ENCODE data around the gene SPINK13. TPM values are rescaled to one million over a fixed set of nuclear protein-coding genes. Genes with fewer than 3 reads are reported as not detected.
"Not testable (repeated sequence)": the region's sequence is repeated elsewhere in the genome, so short reads cannot be mapped to it uniquely, and the experiment has no call there.

Gene SPINK13
- total RNA-seq, 1 donor from 2014 or later = not detected

DNA sequence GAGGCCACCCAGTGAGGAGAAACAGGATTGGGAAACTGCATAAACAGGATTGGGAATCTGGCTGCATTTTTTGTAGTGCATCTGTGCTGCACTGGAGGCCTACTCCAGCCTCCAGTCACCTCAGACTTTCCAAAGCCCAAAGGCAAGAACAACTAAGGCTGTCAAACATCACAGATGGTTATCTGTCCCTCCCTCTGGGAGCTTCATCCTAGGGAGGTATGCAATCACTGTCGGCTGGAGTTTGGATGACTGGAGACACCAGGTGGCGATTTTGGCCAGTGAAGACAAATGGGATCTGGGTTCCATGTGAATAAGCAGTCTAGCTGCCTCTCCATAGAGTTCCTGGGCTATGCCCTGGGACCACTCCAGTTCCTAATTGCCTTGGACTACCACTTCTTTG is 9.3 kb upstream of the SPINK13 start:
- no peak for DNase-seq
- ATAC-seq (ENCODE audit: low read depth) = no peak
- Mint-ChIP-seq H3K27ac (no peak overlapping the region), H3K4me1 (no peaks in the 10 kb centered on the region), H3K4me3 (no peak overlapping the region), H3K27me3 (peaks cover 2% of the 10 kb centered on the region), H3K9me3 (peaks cover 25% of the 10 kb centered on the region), H3K36me3 (ENCODE audit: low read depth) (no peaks in the 10 kb centered on the region)
- TF ChIP-seq, protein P1, sequence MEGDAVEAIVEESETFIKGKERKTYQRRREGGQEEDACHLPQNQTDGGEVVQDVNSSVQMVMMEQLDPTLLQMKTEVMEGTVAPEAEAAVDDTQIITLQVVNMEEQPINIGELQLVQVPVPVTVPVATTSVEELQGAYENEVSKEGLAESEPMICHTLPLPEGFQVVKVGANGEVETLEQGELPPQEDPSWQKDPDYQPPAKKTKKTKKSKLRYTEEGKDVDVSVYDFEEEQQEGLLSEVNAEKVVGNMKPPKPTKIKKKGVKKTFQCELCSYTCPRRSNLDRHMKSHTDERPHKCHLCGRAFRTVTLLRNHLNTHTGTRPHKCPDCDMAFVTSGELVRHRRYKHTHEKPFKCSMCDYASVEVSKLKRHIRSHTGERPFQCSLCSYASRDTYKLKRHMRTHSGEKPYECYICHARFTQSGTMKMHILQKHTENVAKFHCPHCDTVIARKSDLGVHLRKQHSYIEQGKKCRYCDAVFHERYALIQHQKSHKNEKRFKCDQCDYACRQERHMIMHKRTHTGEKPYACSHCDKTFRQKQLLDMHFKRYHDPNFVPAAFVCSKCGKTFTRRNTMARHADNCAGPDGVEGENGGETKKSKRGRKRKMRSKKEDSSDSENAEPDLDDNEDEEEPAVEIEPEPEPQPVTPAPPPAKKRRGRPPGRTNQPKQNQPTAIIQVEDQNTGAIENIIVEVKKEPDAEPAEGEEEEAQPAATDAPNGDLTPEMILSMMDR (IDR thresholded peaks at IDR 0.05) = no peak
- ChIA-PET POLR2A (no interaction called here), CTCF (no interaction called here)
- intact Hi-C loops (cut with micrococcal nuclease) = no loop called here

DNA sequence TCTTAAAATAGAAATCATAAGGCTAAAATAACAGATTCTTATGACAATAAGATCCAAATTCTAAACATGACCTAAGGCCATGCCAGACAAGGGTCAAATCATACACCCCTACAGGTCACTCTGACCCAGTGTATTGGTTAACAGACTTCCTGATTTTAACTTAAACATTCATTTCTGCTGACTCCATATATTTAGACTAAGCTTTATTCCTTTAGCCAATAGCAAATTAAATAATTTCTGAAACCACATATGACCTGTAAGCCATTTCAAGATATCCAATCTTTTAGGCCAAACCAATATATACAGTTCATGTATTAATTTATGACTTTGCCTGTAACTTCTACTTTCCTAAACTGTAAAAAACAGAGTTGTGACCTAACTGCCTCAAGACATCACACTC is 7.4 kb upstream of the SPINK13 start:
- Mint-ChIP-seq H3K4me3 (no peak overlapping the region), H3K36me3 (ENCODE audit: low read depth) (no peaks in the 10 kb centered on the region), H3K27me3 (peaks cover 5% of the 10 kb centered on the region), H3K9me3 (peaks cover 32% of the 10 kb centered on the region), H3K27ac (no peak overlapping the region), H3K4me1 (no peaks in the 10 kb centered on the region)
- DNase-seq (no peak), ATAC-seq (ENCODE audit: low read depth) (no peak)
- TF ChIP-seq, protein P1 (IDR thresholded peaks at IDR 0.05) = no peak
- POLR2A ChIA-PET = no interaction called here
- intact Hi-C loops (cut with micrococcal nuclease) = no loop called here
- CTCF ChIA-PET = no interaction called here

DNA sequence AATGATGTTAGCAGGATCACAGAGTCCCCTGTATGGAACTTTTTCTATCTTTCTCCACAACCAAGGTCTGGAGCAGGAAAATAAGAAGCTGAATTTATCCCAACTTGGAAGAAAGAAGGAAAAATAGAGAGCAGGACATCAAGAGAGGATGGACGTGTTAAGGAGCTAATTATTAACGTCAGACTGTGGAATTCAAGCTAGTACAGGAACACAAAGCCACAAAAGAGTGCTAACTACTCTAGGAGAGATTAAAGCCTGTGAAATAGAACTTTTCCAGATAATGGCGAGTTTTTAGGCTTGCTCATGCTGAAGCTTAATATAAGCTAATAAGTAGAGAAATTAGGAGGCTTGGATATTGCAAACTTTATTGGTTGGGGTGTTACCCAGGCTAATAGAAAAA is 632 bp upstream of the SPINK13 start:
- ChIA-PET CTCF (no interaction called here), POLR2A (no interaction called here)
- Mint-ChIP-seq H3K4me1 (no peaks in the 10 kb centered on the region), H3K9me3 (peaks cover 8% of the 10 kb centered on the region), H3K36me3 (ENCODE audit: low read depth) (no peaks in the 10 kb centered on the region), H3K27ac (no peak overlapping the region), H3K27me3 (peaks cover 3% of the 10 kb centered on the region), H3K4me3 (no peak overlapping the region)
- DNase-seq = no peak
- intact Hi-C loops (cut with micrococcal nuclease) = no loop called here
- ATAC-seq (ENCODE audit: low read depth) = no peak
- TF ChIP-seq, protein P1 (IDR thresholded peaks at IDR 0.05) = no peak

DNA sequence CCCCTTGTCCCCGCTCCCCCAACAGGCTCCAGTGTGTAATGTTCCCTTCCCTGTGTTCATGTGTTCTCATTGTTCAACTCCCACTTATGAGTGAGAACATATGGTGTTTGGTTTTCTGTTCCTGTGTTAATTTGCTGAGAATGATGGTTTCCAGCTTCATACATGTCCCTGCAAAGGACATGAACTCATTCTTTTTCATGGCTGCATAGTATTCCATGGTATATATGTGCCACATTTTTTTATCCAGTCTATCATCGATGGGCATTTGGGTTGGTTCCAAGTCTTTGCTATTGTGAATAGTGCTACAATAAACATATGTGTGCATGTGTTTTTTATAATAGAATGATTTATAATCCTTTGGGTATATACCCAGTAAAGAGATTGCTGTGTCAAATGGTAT is 6.5 kb downstream of the SPINK13 start:
- H3K27me3 Mint-ChIP-seq; ATAC-seq (ENCODE audit: low read depth); H3K27ac Mint-ChIP-seq; H3K4me3 Mint-ChIP-seq; H3K4me1 Mint-ChIP-seq; POLR2A ChIA-PET; DNase-seq; H3K36me3 Mint-ChIP-seq (ENCODE audit: low read depth); intact Hi-C loops (cut with micrococcal nuclease); CTCF ChIA-PET: not testable (repeated sequence)
- peaks cover 13% of the 10 kb centered on the region for H3K9me3 Mint-ChIP-seq

DNA sequence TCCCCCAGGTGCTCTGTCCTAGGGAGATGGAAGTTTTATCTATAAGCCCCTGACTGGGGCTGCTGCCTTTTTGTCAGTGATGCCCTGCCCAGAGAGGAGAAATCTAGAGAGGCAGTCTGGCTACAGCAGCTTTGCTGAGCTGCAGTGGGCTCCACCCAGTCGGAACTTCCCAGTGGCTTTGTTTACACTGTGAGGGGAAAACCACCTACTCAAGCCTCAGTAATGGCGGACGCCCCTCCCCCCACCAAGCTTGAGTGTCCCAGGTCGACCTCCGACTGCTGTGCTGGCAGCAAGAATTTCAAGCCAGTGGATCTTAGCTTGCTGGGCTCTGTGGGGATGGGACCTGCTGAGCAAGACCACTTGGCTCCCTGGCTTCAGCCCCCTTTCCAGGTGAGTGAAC is 12.3 kb downstream of the SPINK13 start:
- ATAC-seq (ENCODE audit: low read depth); DNase-seq; H3K36me3 Mint-ChIP-seq (ENCODE audit: low read depth); H3K4me1 Mint-ChIP-seq; H3K27me3 Mint-ChIP-seq; POLR2A ChIA-PET; H3K4me3 Mint-ChIP-seq; intact Hi-C loops (cut with micrococcal nuclease); CTCF ChIA-PET; H3K27ac Mint-ChIP-seq: not testable (repeated sequence)
- peaks cover 11% of the 10 kb centered on the region for H3K9me3 Mint-ChIP-seq

DNA sequence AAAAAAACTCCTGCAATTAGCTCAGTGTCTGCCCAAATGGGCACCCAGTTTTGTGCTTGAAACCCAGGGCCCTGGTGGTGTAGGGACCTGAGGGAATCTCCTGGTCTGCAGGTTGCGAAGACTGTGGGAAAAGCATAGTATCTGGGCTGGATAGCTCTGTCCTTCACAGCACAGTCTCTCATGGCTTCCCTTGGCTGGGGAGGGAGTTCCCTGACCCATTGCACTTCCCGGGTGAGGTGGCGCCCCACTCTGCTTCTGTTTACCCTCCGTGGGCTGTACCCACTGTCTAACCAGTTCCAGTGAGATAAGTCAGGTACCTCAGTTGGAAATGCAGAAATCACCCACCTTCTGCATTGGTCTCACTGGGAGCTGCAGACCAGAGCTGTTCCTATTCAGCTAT is 12.7 kb downstream of the SPINK13 start:
- H3K27ac Mint-ChIP-seq; H3K27me3 Mint-ChIP-seq; H3K36me3 Mint-ChIP-seq (ENCODE audit: low read depth); intact Hi-C loops (cut with micrococcal nuclease); CTCF ChIA-PET; H3K4me3 Mint-ChIP-seq; ATAC-seq (ENCODE audit: low read depth); POLR2A ChIA-PET; DNase-seq; H3K4me1 Mint-ChIP-seq: not testable (repeated sequence)
- peaks cover 11% of the 10 kb centered on the region for H3K9me3 Mint-ChIP-seq

All from activated B cell treated with CpG ODN at 0.5 μM for 24 hours (primary cell).